ENCODE data around the gene RCC1.
"Not testable (repeated sequence)": the region's sequence is repeated elsewhere in the genome, so short reads cannot be mapped to it uniquely, and the experiment has no call there.

RCC1 gene

GRCh38 chr1:28566931-28567330 is 61.1 kb downstream of the RCC1 start:
- DNase-seq (ENCODE audit: low read depth): no peak
- TF ChIP-seq, protein P1, sequence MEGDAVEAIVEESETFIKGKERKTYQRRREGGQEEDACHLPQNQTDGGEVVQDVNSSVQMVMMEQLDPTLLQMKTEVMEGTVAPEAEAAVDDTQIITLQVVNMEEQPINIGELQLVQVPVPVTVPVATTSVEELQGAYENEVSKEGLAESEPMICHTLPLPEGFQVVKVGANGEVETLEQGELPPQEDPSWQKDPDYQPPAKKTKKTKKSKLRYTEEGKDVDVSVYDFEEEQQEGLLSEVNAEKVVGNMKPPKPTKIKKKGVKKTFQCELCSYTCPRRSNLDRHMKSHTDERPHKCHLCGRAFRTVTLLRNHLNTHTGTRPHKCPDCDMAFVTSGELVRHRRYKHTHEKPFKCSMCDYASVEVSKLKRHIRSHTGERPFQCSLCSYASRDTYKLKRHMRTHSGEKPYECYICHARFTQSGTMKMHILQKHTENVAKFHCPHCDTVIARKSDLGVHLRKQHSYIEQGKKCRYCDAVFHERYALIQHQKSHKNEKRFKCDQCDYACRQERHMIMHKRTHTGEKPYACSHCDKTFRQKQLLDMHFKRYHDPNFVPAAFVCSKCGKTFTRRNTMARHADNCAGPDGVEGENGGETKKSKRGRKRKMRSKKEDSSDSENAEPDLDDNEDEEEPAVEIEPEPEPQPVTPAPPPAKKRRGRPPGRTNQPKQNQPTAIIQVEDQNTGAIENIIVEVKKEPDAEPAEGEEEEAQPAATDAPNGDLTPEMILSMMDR (IDR thresholded peaks at IDR 0.05; ENCODE audit: low read depth, low read length, missing control alignments): no peak
- H3K4me3 ChIP-seq (ENCODE audit: low read depth, low read length): no peak overlapping the region

GRCh38 chr1:28571911-28572310 is 66.1 kb downstream of the RCC1 start:
- no peak for DNase-seq (ENCODE audit: low read depth)
- TF ChIP-seq, protein P1 (IDR thresholded peaks at IDR 0.05; ENCODE audit: low read depth, low read length, missing control alignments): no peak
- H3K4me3 ChIP-seq (ENCODE audit: low read depth, low read length): no peak overlapping the region

DNA sequence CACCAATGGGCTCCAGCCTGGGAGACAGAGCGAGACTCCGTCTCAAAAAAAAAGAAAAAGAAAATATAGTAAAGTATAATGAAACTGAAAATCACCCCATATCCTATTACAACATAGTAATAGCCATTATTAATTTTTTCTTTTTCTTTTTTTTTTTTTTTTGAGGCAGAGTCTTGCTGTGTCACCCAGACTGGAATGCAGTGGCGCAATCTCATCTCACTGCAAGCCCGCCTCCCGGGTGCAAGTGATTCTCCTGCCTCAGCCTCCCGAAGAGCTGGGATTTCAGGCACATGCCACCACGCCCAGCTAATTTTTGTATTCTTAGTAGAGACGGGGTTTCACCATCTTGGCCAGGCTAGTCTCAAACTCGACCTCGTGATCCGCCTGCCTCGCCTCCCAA is 67.0 kb downstream of the RCC1 start:
- DNase-seq (ENCODE audit: low read depth); H3K4me3 ChIP-seq (ENCODE audit: low read depth, low read length): not testable (repeated sequence)

DNA sequence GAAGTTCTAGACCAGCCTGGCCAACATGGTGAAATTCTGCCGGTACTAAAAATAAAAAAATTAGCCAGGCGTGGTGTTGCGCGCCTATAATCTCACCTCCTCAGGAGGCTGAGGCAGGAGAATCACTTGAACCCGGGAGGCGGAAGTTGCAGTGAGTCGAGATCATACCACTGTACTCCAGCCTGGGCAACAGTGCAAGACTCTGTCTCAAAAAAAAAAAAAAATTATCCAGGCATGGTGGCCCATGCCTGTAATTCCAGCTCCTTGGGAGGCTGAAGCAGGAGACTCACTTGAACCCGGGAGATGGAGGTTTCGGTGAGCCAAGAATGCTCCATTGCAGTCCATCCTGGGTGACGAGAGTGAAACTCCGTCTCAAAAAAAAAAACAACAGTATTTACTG is 67.7 kb downstream of the RCC1 start:
- TF ChIP-seq, protein P1 (IDR thresholded peaks at IDR 0.05; ENCODE audit: low read depth, low read length, missing control alignments): no peak
- H3K4me3 ChIP-seq (ENCODE audit: low read depth, low read length): no peak overlapping the region
- DNase-seq (ENCODE audit: low read depth): no peak

DNA sequence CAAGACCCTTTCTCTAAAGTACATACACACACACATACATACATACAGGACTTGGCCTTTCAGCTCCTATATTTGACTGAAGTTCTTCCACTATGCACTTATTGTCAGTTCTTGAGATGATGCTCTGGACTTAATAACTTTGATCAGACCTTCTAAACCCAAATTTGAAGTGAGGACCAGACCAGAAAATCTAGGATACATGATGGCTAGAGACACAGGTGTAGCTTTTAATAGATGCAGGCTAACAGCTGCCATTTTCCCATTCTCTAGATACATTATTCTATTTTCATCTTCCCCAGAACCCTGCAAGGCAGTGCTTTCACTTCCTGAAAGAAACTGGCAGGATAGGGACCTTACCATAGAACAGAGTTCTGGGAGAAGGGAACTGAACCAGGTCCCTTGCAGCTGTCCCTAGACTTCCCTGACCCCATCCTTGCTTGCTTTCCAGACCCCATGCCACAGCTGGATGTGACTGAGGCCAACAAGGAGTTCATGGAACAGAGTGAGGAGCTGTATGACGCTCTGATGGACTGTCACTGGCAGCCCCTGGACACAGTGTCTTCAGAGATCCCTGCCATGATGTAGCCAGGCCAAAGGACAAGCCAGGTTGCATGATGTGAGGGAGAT is 71.3 kb downstream of the RCC1 start:
- no peak overlapping the region for H3K4me3 ChIP-seq (ENCODE audit: low read depth, low read length)
- TF ChIP-seq, protein P1 (IDR thresholded peaks at IDR 0.05; ENCODE audit: low read depth, low read length, missing control alignments): no peak
- no peak for DNase-seq (ENCODE audit: low read depth)

GRCh38 chr1:28577738-28578536 is 72.1 kb downstream of the RCC1 start:
- DNase-seq (ENCODE audit: low read depth): no peak
- TF ChIP-seq, protein P1 (IDR thresholded peaks at IDR 0.05; ENCODE audit: low read depth, low read length, missing control alignments): no peak
- no peak overlapping the region for H3K4me3 ChIP-seq (ENCODE audit: low read depth, low read length)

DNA sequence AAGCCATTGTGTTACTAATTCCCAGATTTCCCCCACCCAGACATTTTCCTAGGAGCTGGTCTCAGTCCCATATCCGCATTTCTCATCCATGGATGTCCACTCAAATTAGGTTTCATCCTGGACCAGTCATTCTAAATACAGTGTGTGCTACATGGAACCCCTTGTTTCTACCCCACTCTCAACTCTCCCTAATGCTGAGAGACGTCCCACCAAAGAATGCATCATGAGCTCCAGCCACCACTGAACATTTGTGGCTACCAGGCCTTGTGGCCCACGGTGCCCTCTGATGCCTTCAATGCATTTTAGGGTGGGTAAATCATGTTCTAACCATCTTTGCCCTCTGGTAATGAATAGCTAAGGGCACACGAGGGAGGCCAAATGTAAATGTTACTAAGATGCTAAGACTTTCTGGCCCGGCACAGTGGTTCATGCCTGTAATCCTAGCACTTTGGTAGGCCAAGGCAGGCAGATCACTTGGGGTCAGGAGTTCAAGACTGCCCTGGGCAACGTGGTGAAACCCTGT is 72.9 kb downstream of the RCC1 start:
- H3K4me3 ChIP-seq (ENCODE audit: low read depth, low read length): peak overlapping the region; percentile 64
- TF ChIP-seq, protein P1 (IDR thresholded peaks at IDR 0.05; ENCODE audit: low read depth, low read length, missing control alignments): no peak
- DNase-seq (ENCODE audit: low read depth): no peak
